Measurements from ENCODE around the gene SNX14. TPM values are rescaled to one million over a fixed set of nuclear protein-coding genes. Genes with fewer than 3 reads are reported as not detected.
A peak's percentile ranks its signal among the peaks of the same experiment; 100 is the strongest.
"Not testable (repeated sequence)": the region's sequence is repeated elsewhere in the genome, so short reads cannot be mapped to it uniquely, and the experiment has no call there.

The SNX14 gene
- total RNA-seq, 2 donors from 2014 or later, result 41.8 to 68.6 TPM

GRCh38 chr6:85591207-85591606 is 2.5 kb downstream of the SNX14 start:
- DNase-seq, result no peak
- peaks cover 30% of the 10 kb centered on the region for H3K4me1 ChIP-seq
- H3K27me3 ChIP-seq, result no peaks in the 10 kb centered on the region
- no peak overlapping the region for H3K4me3 ChIP-seq
- intact Hi-C loops (cut with DNase I), result no loop called here
- no peak for ATAC-seq
- TF ChIP-seq POLR2A (IDR thresholded peaks at IDR 0.05), result no peak
- no peak for TF ChIP-seq CTCF (IDR thresholded peaks at IDR 0.05)
- no peak overlapping the region for H3K27ac ChIP-seq
- WGBS, 2 donors, result 73 to 82% methylated on average over 1 of the region's 1 CpG
- no peaks in the 10 kb centered on the region for H3K36me3 ChIP-seq (replicated peaks in 1 of 2; ENCODE audit: insufficient read depth in 1 of 2, low read depth in 2 of 2)
- H3K9me3 ChIP-seq, result no peaks in the 10 kb centered on the region

GRCh38 chr6:85585741-85586140 is 7.9 kb downstream of the SNX14 start:
- no peak overlapping the region for H3K27ac ChIP-seq
- intact Hi-C loops (cut with DNase I), result no loop called here
- H3K4me3 ChIP-seq, result no peak overlapping the region
- H3K4me1 ChIP-seq, result peaks cover 9% of the 10 kb centered on the region
- ATAC-seq (no peak), DNase-seq (no peak)
- no peaks in the 10 kb centered on the region for H3K36me3 ChIP-seq (replicated peaks in 1 of 2; ENCODE audit: insufficient read depth in 1 of 2, low read depth in 2 of 2)
- WGBS, 2 donors, result 78 to 92% methylated on average over 3 of the region's 3 CpGs
- no peaks in the 10 kb centered on the region for H3K9me3 ChIP-seq
- no peak for TF ChIP-seq CTCF (IDR thresholded peaks at IDR 0.05)
- TF ChIP-seq POLR2A (IDR thresholded peaks at IDR 0.05), result no peak
- H3K27me3 ChIP-seq, result no peaks in the 10 kb centered on the region

GRCh38 chr6:85582832-85583231 is 10.8 kb downstream of the SNX14 start:
- peaks cover 26% of the 10 kb centered on the region for H3K4me1 ChIP-seq
- intact Hi-C loops (cut with DNase I); ATAC-seq; H3K4me3 ChIP-seq; H3K36me3 ChIP-seq (replicated peaks in 1 of 2; ENCODE audit: insufficient read depth in 1 of 2, low read depth in 2 of 2); H3K9me3 ChIP-seq; H3K27me3 ChIP-seq; H3K27ac ChIP-seq; DNase-seq: not testable (repeated sequence)
- 92 to 99% methylated on average over 4 of the region's 4 CpGs for WGBS, 2 donors

- H3K27me3 ChIP-seq, result no peaks in the 10 kb centered on the region
- H3K27ac ChIP-seq, result no peak overlapping the region
- no peak for ATAC-seq
Measured at GRCh38 chr6:85581572-85581971, 12.1 kb downstream of the SNX14 start.

GRCh38 chr6:85580878-85581267 is 12.8 kb downstream of the SNX14 start:
- ATAC-seq, result peak; percentile 79
- peak; percentile 40 to 66 (median 58) for DNase-seq
- Histone ChIP-seq H3K36me3 (replicated peaks in 1 of 2; ENCODE audit: insufficient read depth in 1 of 2, low read depth in 2 of 2) (no peaks in the 10 kb centered on the region), H3K9me3 (no peaks in the 10 kb centered on the region), H3K27me3 (no peaks in the 10 kb centered on the region), H3K4me3 (no peak overlapping the region), H3K4me1 (peaks cover 26% of the 10 kb centered on the region), H3K27ac (peak overlapping the region; percentile 1 to 62 (median 58))
- intact Hi-C loops (cut with DNase I), result no loop called here
- 33 to 89% methylated on average over 1 of the region's 1 CpG for WGBS, 2 donors
- no peak for TF ChIP-seq POLR2A (IDR thresholded peaks at IDR 0.05)
- TF ChIP-seq CTCF (IDR thresholded peaks at IDR 0.05), result peak in 2 of 7 experiments; percentile 20 to 27

More at GRCh38 chr6:85581572-85581971, 12.1 kb downstream of the SNX14 start:
- peaks cover 26% of the 10 kb centered on the region for H3K4me1 ChIP-seq
- H3K9me3 ChIP-seq, result no peaks in the 10 kb centered on the region
- intact Hi-C loops (cut with DNase I), result no loop called here
- TF ChIP-seq CTCF (IDR thresholded peaks at IDR 0.05) (no peak), POLR2A (IDR thresholded peaks at IDR 0.05) (no peak)
- no peaks in the 10 kb centered on the region for H3K36me3 ChIP-seq (replicated peaks in 1 of 2; ENCODE audit: insufficient read depth in 1 of 2, low read depth in 2 of 2)
- no peak for DNase-seq
- H3K4me3 ChIP-seq, result no peak overlapping the region

Data from body of pancreas (tissue), 4 donors.